Activated CD4-positive, alpha-beta memory T cell treated with anti-CD3 and anti-CD28 coated beads, Interleukin-2, amount 10 ng/mL, durations not matched to agents 7 days and 5 days (primary cell): ENCODE data around the gene OR2AT4. TPM values are rescaled to one million over a fixed set of nuclear protein-coding genes. Genes with fewer than 3 reads are reported as not detected.

Source experiments
- CTCF ChIA-PET: fragments of 350-600 bp; sonication (Branson Sonifier 250); formaldehyde crosslinking; loops from one replicate; lab custom pipeline; 2021; ENCODE audit warnings: antibody characterized with exemption, inconsistent platforms; lab: Charles Lee
- POLR2A ChIA-PET: fragments of 350-600 bp; sonication (Branson Sonifier 250); formaldehyde crosslinking; loops from one replicate; lab custom pipeline; 2021; ENCODE audit warnings: antibody characterized with exemption; lab: Charles Lee
- DNase-seq: peaks from one replicate; pipeline ENCODE4 v3.0.0-alpha.2; 2020
- H3K27ac Mint-ChIP-seq: one replicate; pipeline ENCODE4 v1.8.0; 2021; ENCODE audit warnings: mild to moderate bottlenecking, mixed read lengths
- H3K27me3 Mint-ChIP-seq: one replicate; pipeline ENCODE4 v1.8.0; 2021; ENCODE audit warnings: mixed read lengths
- H3K36me3 Mint-ChIP-seq: one replicate; pipeline ENCODE4 v1.8.0; 2021; ENCODE audit warnings: low read depth, mixed read lengths
- H3K4me1 Mint-ChIP-seq: one replicate; pipeline ENCODE4 v1.8.0; 2021; ENCODE audit warnings: mixed read lengths
- H3K4me3 Mint-ChIP-seq: one replicate; pipeline ENCODE4 v1.8.0; 2021; ENCODE audit warnings: mild to moderate bottlenecking, mixed read lengths
- H3K9me3 Mint-ChIP-seq: one replicate; pipeline ENCODE4 v1.8.0; 2021; ENCODE audit warnings: mixed read lengths
- total RNA-seq, 2 experiments: library from RNA; stranded (reverse); gene quantifications; one replicate each; pipeline ENCODE4 v1.2.3, GENCODE V29; 2021

Gene OR2AT4
- total RNA-seq, 2 experiments from 2014 or later, result not detected

DNA sequence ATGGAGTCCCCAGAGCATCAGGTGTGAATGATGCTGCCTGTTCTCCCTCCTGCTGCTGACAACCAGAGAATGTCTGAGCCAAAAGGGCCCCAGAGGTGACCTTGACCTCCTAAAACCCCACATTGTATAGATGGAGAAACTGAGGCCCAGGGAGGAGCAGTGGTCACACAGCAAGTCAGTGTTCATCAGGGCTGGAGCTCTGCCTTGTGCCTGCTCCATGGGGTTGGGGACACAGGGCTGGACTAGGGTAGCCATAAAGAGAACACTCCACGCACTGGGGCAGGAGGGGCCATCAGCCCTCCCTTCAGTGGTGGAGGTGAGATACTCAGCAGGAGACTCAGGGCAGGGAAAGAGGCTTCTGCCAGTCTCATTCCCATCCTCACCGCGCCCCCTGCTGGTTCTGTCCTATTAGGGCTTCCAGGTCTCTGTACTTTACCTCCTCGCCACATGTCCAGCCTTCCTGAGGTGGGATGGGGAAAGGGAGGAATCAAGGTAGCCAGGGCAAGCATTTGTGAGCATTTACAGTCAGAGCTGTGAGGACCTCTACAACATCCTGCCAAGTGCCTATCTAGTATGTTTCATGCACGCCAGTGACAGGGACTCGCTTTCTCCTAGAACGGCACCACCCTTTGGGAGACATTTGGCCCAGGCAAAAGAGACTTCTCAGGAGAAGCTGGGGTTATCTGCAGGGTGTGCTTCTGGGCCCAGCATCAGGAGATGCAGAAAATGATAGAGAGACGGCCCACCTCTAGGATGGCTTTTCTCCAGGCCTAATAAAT, 64.7 kb downstream of the OR2AT4 start:
- DNase-seq, result peak; percentile 67
- Mint-ChIP-seq H3K36me3 (no peaks in the 10 kb centered on the region), H3K9me3 (no peaks in the 10 kb centered on the region), H3K27ac (no peak overlapping the region), H3K4me1 (peaks cover 3% of the 10 kb centered on the region), H3K27me3 (no peaks in the 10 kb centered on the region), H3K4me3 (no peak overlapping the region)
- CTCF ChIA-PET, result interaction anchor here (0.7 to 4.0 kb wide), 13 partner anchors 10 to 330 kb away, joined by 3 to 31 read pairs (median 3); no protein-coding TSS in a partner anchor
- POLR2A ChIA-PET, result no interaction called here

Other genes with a start within 250 kb of the OR2AT4 start
- 10 to 100 TPM; 10.3 to 10.9 TPM for gene XRRA1, start 147.8 kb downstream of the OR2AT4 start, total RNA-seq
- 100 to 1,000 TPM; 194 to 198 TPM for gene SPCS2, start 147.6 kb downstream of the OR2AT4 start, total RNA-seq
- gene NEU3, start 107.9 kb downstream of the OR2AT4 start, total RNA-seq, result 10 to 100 TPM; 11.5 to 12.6 TPM
- gene SLCO2B1, start 54.2 kb upstream of the OR2AT4 start, total RNA-seq, result under 1 TPM; 0.23 to 0.30 TPM
- gene TPBGL, start 143.9 kb upstream of the OR2AT4 start, total RNA-seq, result under 1 TPM; 0.28 to 0.38 TPM